Measurements from ENCODE around the gene UXT. TPM values are rescaled to one million over a fixed set of nuclear protein-coding genes. Genes with fewer than 3 reads are reported as not detected.
"Not testable (repeated sequence)": the region's sequence is repeated elsewhere in the genome, so short reads cannot be mapped to it uniquely, and the experiment has no call there.

UXT gene
- total RNA-seq, 1 donor from 2014 or later = 86.5 TPM

DNA sequence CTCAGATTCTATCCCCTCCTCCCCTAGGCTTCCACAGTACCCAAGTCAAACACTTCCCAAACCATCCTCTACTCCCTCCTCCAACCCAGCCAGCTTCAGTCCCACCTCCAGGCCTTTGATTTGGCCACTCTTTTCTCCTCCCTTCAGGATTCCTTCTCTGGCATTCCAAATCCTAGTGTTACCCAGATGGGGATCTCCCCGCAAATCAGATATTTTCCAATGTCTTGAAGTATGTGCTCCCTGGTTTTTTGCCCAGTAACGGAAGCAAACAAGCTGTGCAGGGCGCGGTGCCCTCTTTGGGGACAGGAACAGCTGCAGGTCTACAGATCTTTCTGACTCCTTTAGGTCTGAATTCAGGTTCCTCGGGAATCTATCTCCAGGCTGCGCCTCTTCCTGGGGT, 37.1 kb downstream of the UXT start:
- ATAC-seq = no peak
- intact Hi-C loops (cut with micrococcal nuclease) = no loop called here
- DNase-seq = no peak

DNA sequence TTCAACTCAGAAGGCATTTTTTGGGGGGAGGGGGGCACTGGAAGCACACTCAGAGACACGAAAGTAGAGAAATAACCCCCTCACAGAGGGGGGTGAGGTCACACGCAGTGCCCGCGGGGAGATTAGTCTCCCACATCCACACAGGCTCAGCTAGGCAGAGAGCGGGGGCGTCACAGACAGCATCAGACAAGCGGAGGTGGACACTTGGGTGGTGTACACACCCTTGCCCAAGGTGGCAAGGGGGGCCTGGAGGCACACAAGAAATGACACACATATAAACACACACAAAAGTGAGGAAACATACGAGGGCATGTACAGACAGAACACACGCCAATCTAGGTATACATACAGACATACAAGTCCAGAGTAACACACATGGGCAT, 38.7 kb downstream of the UXT start:
- intact Hi-C loops (cut with micrococcal nuclease) = no loop called here
- DNase-seq = no peak
- ATAC-seq = no peak

GRCh38 chrX:47619486-47620302, 39.3 kb downstream of the UXT start, which contains the start of gene SYN1:
TSS of gene SYN1 (minus strand) at chrX:47619857. CDS start at chrX:47619728, 129 bp downstream.
- intact Hi-C loops (cut with micrococcal nuclease) = no loop called here
- DNase-seq (peak; percentile 88), ATAC-seq (peak; percentile 97)

DNA sequence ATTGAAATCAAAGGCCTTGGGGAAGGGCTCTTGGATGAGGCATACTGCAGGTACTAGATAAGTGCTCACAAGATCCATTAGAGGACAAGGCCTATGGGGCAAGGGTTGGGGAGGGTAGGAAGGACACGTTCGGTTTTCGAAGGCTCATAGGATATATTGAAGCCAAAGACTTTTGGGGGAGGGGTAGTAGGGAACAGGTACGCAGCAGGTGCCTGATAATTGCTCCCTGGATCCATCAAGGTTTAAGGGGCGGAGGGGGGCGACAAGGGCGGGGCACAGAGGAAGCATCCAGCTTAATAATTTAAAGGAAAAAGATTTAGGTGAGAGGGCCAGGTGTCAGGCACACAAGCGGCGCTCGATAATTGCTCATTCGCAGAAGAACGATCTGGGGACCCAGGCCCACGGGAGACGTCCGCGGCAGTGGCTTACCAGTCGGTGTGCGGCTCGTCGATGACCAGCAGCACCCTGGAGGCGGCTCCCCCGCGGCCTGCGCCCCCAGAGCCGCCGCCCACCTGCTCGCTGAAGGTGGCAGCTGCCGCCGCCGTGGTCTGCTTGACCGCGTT, 40.0 kb downstream of the UXT start:
- ATAC-seq (no peak), DNase-seq (no peak)
- intact Hi-C loops (cut with micrococcal nuclease) = no loop called here

- intact Hi-C loops (cut with micrococcal nuclease) = no loop called here
- no peak for ATAC-seq
- no peak for DNase-seq
Observed at GRCh38 chrX:47614618-47615017, 44.4 kb downstream of the UXT start.

- DNase-seq = no peak
- intact Hi-C loops (cut with micrococcal nuclease) = no loop called here
- ATAC-seq = no peak
Observed at GRCh38 chrX:47613082-47613481, 45.9 kb downstream of the UXT start.

GRCh38 chrX:47612418-47612817, 46.6 kb downstream of the UXT start:
- ATAC-seq = no peak

DNA sequence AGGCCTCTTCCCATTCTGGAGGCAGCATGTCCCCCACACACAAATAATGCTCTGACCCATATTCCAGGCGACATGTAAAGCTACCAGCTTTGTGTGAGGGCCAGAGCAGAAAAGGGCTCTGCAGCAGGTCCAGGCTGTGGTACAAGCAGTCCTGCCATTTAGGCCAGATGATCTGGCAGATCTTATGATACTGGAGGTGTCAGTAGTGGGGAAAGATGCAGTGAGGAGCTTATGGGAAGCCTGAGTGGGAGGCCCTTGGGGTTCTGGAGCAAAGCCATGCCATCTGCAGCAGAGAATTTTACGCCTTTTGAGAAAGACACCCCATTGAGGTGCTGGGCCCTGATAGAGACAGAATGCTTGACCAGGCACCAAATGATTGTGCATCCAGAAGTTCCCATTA, 47.1 kb downstream of the UXT start:
- DNase-seq = no peak
- ATAC-seq = no peak
- intact Hi-C loops (cut with micrococcal nuclease) = no loop called here

More at GRCh38 chrX:47612418-47612817, 46.6 kb downstream of the UXT start:
- DNase-seq = no peak
- intact Hi-C loops (cut with micrococcal nuclease) = no loop called here

DNA sequence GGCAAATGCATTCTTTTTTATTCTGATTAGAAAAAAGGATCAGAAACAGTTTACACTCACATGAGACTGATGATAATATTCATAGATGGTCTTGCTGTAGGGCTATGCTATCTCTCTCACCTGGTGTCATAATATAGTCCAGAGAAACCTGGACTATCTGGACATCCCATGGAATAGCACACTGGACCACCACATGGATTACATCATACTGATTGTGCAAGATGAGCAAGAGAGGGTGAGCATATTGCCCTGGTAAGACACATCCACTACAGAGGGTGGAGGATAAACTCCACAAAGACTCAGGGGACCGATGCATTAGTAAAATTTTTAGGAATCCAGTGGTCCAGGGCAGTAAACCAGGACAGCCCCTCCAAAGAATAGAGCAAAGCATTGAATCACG, 47.5 kb downstream of the UXT start:
- no peak for DNase-seq
- no peak for ATAC-seq
- intact Hi-C loops (cut with micrococcal nuclease) = no loop called here

DNA sequence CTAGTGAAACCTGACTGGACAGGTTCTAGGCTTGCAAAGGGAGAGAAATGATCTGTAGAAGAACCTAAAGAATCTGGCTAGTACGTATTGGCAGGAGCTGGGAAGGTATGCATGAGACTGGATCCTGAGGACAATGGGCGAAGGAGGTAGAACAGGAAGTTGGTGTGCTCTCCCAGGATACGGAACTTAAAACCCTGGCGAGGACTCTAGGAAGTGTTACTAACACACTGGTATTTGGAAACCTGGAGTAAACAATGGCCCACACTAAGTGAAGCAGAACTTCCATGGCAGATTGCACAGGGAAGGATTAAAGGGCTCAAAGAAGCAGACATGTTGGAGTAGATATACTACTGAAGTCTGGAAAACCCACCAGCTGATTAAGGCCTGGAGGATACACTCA, 48.5 kb downstream of the UXT start:
- no peak for DNase-seq
- intact Hi-C loops (cut with micrococcal nuclease) = no loop called here
- no peak for ATAC-seq

DNA sequence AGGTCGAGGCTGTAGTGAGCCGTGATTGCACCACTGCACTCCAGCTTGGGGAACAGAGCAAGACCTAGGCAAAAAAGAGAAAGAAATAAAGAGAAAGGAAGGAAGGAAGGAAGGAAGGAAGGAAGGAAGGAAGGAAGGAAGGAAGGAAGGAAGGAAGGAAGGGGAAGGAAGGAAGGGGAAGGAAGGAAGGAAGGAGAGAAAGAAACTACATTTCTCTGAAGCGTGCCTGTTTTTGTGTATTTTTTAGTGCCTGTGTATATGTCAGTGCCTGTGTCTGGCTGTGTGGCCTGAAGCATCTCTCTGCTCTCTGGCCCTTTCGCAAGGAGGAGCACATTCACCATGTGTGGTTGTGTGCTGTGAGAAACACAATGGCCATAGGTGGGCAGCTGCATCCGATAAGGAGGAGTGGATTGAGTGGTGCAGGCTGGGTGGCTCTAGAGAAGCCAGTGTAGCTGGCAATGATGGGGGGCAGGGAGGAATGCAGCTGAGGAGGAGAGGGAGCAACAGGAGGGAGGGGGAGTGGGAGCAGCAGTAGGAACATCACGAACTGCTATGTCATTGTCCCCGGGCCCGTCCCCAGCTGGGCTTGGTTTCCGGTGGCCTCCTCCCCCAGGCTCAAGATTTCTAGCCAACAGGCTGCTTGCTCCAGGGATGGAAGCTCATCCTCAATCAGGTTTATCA, 50.7 kb downstream of the UXT start:
- intact Hi-C loops (cut with micrococcal nuclease) = no loop called here
- ATAC-seq = no peak

GRCh38 chrX:47607091-47607490, 51.9 kb downstream of the UXT start:
- ATAC-seq (no peak), DNase-seq (no peak)
- intact Hi-C loops (cut with micrococcal nuclease) = no loop called here

More for the DNA sequence above, 50.7 kb downstream of the UXT start:
- DNase-seq = no peak

DNA sequence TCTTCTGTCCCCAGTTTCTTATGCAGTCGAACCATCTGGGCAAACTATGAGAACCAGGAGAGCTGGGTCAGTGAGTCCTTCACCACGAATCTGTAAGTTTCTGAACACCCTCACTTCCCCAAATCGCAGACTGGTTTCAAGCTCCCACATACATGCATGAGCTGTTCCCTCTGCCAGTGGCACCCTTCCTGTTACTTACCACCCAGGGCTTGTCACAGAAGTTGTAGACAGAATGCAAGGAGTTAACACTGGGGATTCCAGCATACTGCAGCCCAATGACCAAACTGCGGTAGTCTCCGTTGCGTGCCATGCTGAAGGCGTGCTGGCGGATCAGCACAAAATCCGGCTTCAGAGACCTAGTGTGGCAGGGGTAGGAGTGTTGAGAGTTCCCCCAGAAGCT, 54.0 kb downstream of the UXT start:
- no peak for ATAC-seq
- intact Hi-C loops (cut with micrococcal nuclease) = no loop called here
- no peak for DNase-seq

GRCh38 chrX:47603125-47603524, 55.9 kb downstream of the UXT start:
- intact Hi-C loops (cut with micrococcal nuclease); ATAC-seq: not testable (repeated sequence)

More at GRCh38 chrX:47603125-47603524, 55.9 kb downstream of the UXT start:
- not testable (repeated sequence) for DNase-seq

Other genes with a start within 250 kb of the UXT start
- 12.8 TPM for gene ZNF41, start 176.0 kb downstream of the UXT start, total RNA-seq
- 78.3 TPM for gene ARAF, start 98.0 kb downstream of the UXT start, total RNA-seq
- gene TIMP1, start 76.7 kb downstream of the UXT start, total RNA-seq = 114 TPM
- 9.4 TPM for gene SYN1, start 39.3 kb downstream of the UXT start, total RNA-seq
- gene CFP, start 29.2 kb downstream of the UXT start, total RNA-seq = 2.1 TPM
- gene ELK1, start 8.6 kb downstream of the UXT start, total RNA-seq = 24.5 TPM
- gene ZNF81, start 177.7 kb upstream of the UXT start, total RNA-seq = 4.7 TPM

Measured in left ventricle myocardium superior (tissue), 1 donor.